ENCODE measurements around the gene SACM1L.

DNA sequence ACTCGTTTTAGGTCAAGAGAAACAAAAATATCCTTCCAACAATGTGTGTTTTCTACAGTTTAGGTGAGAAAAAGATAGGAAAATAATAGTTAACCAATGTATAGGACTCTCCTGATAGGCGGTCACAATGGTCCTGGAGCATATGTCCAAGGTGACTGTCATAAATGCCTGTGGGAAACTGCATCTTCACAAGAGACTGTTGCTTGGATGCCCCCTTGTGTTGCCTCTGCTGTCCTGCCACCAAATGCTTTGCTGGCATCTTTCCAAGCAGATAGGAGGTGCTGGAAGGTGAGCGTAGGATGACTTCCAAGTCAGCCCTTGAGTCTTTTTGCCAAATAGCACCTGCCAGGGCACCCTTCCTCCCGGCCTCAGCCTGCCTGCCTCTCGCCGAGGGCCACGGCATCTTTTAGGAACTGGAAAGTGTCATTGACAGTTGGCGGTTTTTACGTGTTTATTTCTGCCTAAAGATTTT, 24.1 kb upstream of the SACM1L start:
- no peak for TF ChIP-seq TOX (CRISPR knock-in tag; IDR thresholded peaks at IDR 0.05; ENCODE audit: borderline replicate concordance)
- TF ChIP-seq TCF4 (CRISPR knock-in tag; IDR thresholded peaks at IDR 0.05; ENCODE audit: borderline replicate concordance): no peak
- no peak for TF ChIP-seq ISL1 (CRISPR knock-in tag; IDR thresholded peaks at IDR 0.05)
- TF ChIP-seq OSR1 (CRISPR knock-in tag; IDR thresholded peaks at IDR 0.05): no peak
- no peak for TF ChIP-seq BACH2 (CRISPR knock-in tag; IDR thresholded peaks at IDR 0.05; ENCODE audit: borderline replicate concordance)
- TF ChIP-seq, protein P1, sequence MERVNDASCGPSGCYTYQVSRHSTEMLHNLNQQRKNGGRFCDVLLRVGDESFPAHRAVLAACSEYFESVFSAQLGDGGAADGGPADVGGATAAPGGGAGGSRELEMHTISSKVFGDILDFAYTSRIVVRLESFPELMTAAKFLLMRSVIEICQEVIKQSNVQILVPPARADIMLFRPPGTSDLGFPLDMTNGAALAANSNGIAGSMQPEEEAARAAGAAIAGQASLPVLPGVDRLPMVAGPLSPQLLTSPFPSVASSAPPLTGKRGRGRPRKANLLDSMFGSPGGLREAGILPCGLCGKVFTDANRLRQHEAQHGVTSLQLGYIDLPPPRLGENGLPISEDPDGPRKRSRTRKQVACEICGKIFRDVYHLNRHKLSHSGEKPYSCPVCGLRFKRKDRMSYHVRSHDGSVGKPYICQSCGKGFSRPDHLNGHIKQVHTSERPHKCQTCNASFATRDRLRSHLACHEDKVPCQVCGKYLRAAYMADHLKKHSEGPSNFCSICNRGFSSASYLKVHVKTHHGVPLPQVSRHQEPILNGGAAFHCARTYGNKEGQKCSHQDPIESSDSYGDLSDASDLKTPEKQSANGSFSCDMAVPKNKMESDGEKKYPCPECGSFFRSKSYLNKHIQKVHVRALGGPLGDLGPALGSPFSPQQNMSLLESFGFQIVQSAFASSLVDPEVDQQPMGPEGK (CRISPR knock-in tag; IDR thresholded peaks at IDR 0.05; ENCODE audit: borderline replicate concordance): no peak
